Esophagus squamous epithelium (tissue), 4 donors: Measurements from ENCODE around the gene ATXN2L.

Experiments used
- CTCF ChIP-seq, 6 experiments: fragments of 450-650 bp in 4 of 6; fragments of 200-600 bp in 2 of 6; sonication (generic) in 2 of 6; IDR thresholded peaks; one replicate each; pipeline ENCODE4 v1.5.1; 2016 to 2019; ENCODE audit warnings: antibody characterized with exemption in 6 of 6, mild to moderate bottlenecking in 4 of 6, moderate library complexity in 4 of 6
- POLR2A ChIP-seq, 4 donors: fragments of 450-650 bp; IDR thresholded peaks; one replicate each; pipeline ENCODE4 v1.6.1; 2017; ENCODE audit warnings: antibody characterized with exemption in 4 of 4, mild to moderate bottlenecking in 4 of 4, moderate library complexity in 3 of 4

- no peak for TF ChIP-seq CTCF (IDR thresholded peaks at IDR 0.05)
- TF ChIP-seq POLR2A (IDR thresholded peaks at IDR 0.05), result no peak
Measured at GRCh38 chr16:28835864-28836760, 13.3 kb downstream of the ATXN2L start.
